OCI-M2 (cell line): ENCODE data around the gene CDAN1.
"Not testable (repeated sequence)": the region's sequence is repeated elsewhere in the genome, so short reads cannot be mapped to it uniquely, and the experiment has no call there.

ENCODE experiments used
- DNase-seq: peaks from one replicate; lab custom pipeline; 2025; ENCODE audit not compliant: unreplicated experiment; lab: John Stamatoyannopoulos, UW

CDAN1 gene

DNA sequence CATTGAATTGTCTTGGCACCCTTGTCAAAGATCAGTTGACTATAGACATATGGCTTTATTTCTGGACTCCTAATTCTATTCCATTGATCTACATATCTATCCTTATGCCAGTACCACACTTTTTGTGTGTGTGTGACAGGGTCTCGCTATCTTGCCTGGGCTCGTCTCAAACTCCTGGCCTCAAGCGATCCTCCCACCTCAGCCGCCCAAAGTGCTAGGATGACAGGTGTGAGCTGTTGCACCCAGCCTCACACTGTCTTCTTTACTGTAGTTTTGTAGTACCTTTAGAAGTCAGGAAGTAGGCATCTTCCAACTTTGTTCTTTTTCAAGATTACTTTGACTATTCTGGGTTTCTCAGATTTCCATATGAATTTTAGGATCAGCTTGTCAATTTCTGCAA, 24.3 kb downstream of the CDAN1 start:
- DNase-seq, result no peak

DNA sequence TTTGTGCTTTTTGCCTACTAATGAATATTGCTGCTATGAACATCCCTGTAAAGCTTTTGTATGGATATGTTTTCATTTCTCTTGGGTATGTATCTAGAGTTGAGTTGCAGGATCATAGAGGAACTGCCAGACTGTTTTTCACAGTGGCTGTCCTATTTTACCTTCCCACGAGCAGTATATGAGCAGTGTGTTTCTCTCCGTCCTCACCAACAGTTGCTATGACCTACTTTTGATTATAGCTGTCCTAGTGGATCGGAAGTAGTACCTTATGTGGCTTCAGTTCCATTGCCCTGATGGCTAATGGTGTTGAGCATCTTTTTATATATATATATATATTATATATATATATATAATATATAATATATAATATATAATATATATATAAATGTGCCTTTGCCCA, 25.2 kb downstream of the CDAN1 start:
- no peak for DNase-seq

DNA sequence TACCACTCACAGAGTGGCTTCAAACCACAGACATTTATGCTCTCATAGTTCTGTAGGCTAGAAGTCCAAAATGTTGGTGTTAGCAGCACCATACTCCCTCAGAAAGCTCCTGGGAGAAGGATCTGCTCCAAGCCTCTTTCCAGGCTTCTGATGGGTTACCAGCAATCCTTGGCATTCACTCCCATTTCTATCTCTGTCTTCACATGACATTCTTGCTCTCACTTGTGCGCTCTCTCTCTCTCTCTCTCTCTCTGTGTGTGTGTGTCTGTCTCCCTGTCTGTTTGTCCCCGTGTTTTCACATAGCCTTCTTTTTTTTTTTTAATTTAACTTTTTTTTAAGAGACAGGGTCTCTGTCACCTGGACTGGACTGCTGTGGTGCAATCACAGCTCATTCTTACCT, 26.3 kb downstream of the CDAN1 start:
- no peak for DNase-seq

DNA sequence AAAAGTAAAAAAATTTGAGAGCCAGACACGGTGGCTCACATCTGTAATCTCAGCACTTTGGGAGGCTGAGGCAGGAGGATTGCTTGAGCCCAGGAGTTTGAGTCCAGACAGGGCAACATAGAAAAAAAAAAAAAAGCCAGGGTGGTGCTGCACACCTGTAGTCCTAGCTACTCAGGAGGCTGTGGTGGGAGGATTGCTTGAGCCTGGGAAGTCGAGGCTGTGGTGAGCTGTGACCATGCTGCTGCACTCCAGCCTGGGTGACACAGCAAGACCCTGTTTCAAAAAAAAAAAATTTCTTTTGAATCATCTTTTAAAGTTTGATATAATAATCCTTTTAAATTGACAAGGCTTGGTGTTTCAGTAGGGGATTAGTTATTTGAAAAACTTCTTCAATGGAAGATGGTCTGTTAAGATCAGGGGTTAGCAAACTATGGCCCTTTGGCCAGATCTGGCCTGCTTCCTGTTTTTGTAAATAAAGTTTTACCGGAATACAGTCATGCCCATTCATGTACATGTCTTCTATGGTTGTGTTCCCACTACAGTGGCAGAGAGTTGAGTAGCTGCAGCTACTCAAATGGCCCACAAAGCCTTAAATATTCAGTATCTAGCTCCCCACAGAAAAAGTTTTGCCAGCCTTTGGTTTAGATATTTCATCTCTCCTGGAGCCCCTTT, 28.9 kb downstream of the CDAN1 start:
- no peak for DNase-seq

DNA sequence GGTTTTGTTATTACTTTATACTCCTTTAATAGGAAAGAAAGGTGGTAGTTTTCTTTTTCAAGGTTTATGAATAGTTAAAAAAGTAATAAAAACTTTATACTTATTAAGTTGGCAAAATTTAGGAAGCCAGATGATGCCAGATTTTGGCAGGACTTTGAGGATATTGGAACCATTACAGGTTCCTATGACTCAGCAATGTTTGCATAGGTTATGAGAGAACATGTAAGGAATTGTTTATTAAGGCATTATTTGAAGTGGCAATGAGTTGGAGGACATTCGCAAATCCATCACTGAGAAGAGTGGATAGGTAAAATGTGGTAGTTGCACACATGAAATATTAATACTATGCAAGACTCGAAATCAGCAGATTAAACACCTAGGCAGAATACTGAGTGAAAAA, 29.9 kb downstream of the CDAN1 start:
- DNase-seq, result no peak

DNA sequence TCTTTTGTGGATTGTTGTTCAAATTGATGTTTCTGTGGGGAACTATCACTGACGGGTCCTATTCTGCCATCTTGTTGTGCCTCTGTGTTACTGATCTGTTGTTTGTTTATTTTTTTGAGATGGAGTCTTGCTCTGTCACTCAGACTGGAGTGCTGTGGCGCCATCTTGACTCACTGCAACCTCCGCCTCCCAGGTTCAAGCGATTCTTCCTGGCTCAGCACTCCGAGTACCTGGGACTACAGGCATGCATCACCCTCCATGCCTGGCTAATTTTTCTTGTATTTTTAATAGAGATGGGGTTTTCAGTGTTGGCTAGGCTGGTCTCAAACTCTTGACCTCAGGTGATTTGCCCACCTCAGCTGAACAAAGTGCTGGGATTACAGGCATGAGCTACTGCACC, 31.6 kb downstream of the CDAN1 start:
- no peak for DNase-seq

DNA sequence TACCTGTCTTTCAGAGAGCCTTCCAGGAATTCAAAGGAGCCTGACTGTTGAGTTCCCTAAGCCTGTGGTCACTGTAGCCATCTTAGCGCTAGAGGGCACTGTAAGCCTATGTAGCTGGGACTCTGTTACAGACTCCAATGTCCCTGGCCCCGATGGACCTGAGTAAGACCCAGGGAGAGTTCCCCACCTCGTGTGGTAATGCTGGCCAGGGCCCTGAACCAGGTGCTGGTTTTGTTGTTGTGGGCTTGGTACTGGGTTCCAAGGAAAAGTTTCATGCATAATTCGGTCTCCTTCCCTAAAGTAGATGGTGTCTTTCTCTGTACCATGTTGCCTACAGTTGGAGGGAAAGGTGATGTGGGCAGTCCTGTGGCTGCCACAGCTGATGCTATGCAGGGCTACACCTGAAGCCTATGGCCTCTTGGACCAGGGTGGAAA, 32.4 kb downstream of the CDAN1 start:
- DNase-seq, result no peak

DNA sequence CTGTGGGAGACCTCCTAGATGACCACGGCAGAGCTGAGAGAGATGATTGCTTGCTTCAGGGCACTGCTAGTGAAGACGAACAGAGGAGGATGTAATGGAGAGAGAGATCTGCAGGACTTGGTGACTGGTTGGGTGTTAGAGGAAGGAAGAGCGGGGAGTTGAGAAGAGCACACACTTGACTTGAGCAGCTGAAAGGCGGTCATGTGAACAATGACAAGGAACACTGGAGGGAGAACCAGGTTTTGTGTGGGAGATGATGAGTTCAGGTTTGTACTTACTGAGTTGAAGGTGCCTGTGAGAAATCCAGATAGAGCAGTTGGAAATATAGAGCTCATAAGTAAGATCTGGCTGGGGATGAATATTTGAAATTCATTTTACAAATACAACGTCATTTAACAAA, 40.3 kb downstream of the CDAN1 start:
- no peak for DNase-seq

DNA sequence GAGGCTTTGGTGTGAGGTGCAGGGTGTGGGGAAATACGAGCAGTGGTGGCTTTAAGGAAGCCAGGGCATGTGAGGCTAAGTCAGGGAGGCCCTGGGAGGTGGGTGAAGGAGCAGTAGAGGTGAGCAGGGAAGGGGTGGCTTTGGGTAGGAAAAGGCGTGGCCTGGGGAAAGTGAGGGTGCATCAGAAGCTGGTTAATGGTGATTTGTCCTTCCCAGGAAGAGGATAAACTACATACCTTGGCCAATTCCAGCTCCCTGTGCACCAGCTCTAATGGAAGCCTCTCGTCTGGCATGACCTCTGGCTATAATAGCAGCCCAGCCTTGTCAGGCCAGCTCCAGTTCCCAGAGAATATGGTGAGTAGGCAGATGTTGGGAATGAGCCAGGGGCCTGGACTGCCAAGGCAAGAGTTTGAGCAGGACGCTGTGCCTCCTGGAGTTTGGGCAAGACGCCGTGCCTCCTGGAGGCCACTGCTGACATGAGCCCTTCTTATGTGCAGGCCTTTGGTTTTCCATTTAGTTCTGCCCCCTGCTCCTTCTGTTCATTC, 41.3 kb downstream of the CDAN1 start:
- DNase-seq, result no peak

DNA sequence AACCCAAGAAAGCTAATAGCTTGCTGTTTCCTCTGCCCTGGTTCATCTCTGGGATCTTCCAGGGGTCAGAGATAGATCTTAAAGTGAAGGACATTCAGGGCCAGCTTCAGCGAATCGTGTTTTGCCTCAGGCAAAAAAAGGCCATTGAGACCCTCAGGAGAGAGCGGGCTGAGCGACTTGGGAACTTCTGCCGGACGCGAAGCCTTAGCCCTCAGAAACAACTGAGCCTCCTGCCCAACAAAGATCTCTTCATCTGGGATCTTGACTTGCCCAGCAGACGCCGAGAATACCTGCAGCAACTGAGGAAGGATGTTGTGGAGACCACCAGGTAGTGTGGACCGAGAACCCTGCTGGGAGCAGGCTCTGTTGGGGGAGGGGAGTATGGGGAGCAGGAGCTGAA, 42.5 kb downstream of the CDAN1 start:
- DNase-seq, result no peak

DNA sequence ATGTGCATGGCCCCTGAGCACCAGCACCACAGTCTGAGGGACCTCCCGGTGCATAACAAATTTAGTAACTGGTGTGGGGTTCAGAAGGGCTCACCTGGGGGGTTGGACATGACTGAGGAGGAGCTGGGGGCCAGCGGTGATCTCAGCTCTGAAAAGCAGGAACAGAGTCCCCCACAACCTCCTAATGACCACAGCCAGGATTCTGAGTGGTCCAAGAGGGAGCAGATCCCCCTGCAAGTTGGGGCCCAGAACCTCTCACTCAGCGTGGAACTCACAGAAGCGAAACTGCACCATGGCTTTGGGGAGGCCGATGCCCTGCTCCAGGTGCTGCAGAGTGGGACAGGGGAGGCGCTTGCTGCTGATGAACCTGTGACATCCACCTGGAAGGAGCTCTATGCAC, 43.0 kb downstream of the CDAN1 start:
- DNase-seq, result no peak

DNA sequence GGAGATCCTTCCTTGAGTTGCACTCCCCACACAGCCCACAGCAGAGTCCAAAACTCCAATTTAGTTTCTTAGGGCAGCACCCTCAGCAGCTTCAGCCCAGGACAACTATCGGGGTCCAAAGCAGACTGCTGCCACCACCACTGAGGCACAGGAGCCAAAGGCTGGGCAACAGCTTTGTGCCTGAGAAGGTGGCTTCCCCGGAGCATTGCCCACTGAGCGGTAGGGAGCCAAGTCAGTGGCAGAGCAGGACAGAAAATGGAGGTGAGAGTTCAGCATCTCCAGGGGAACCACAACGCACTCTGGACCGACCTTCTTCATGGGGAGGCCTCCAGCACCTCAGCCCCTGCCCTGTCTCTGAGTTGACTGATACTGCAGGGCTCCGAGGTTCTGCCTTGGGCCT, 43.4 kb downstream of the CDAN1 start:
- no peak for DNase-seq

DNA sequence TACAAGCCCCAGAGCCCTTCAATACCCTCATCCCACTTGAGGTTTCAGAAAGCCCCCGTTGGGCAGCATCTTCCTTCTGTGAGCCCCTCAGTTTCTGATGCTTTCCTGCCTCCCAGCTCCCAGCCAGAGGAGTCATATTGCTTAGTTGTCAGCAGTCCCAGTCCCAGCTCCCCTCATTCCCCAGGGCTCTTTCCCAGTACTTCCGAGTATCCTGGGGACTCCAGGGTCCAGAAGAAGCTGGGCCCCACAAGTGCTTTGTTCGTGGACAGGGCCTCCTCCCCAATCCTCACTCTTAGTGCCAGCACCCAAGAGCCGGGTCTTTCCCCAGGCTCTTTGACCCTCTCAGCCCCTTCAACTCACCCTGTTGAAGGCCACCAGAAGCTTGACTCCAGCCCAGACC, 43.9 kb downstream of the CDAN1 start:
- DNase-seq, result no peak

DNA sequence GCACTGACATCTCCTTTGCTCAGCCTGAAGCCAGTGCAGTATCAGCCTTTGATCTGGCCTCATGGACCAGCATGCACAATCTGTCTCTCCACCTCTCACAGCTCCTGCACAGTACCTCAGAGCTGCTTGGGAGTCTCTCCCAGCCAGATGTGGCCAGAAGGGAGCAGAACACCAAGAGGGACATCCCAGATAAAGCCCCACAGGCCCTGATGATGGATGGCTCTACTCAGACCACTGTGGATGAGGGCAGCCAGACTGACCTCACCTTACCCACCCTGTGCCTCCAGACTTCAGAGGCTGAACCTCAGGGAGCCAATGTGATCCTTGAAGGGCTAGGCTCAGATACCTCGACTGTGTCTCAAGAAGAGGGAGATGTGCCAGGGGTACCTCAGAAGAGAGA, 44.4 kb downstream of the CDAN1 start:
- DNase-seq, result no peak

DNA sequence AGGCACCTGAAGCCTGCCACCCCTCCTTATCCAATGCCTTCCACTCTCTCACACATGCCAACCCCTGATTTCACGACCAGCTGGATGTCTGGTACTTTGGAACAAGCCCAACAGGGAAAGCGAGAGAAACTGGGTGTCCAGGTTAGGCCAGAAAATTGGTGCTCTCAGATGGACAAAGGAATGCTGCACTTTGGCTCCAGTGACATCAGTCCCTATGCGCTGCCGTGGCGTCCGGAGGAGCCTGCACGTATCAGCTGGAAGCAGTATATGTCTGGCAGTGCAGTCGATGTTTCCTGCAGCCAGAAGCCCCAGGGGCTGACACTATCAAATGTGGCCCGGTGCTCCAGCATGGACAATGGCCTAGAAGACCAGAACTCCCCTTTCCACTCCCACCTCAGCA, 45.2 kb downstream of the CDAN1 start:
- no peak for DNase-seq

DNA sequence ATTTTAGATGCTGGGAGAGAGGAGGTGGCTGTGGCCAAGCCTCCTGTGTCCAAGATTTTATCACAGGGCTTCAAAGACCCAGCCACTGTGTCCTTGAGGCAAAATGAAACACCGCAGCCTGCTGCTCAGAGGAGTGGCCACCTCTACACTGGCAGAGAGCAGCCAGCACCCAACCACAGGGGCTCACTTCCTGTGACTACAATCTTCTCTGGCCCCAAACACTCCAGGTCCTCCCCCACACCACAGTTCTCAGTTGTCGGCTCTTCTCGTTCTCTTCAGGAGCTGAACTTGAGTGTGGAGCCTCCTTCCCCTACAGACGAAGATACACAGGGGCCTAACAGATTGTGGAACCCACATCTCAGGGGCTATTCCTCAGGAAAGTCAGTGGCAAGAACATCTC, 45.6 kb downstream of the CDAN1 start:
- DNase-seq, result no peak

DNA sequence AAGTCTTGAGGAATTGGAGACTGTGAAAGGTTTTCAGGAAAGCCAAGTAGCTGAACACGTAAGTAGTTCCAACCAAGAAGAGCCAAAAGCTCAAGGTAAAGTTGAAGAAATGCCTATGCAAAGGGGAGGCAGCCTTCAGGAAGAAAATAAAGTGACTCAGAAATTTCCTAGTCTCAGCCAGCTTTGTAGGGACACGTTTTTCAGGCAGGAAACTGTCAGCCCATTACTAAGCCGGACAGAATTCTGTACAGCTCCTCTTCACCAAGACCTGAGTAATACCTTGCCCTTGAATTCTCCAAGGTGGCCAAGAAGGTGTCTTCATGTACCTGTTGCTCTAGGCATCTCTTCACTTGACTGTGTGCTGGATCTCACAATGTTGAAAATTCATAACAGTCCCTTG, 48.6 kb downstream of the CDAN1 start:
- no peak for DNase-seq

DNA sequence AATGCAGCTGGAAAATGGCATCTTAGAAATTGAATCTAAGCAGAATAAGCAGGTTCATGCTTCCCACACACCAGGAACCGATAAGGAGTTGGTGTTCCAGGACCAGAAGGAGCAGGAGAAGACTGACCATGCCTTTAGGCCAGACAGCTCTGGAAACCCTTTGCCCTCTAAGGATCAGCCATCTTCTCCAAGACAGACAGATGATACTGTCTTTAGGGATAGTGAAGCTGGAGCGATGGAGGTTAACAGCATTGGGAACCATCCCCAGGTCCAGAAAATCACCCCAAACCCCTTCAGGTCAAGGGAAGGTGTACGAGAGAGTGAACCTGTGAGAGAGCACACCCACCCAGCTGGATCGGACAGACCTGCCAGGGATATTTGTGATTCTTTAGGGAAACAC, 49.2 kb downstream of the CDAN1 start:
- no peak for DNase-seq

DNA sequence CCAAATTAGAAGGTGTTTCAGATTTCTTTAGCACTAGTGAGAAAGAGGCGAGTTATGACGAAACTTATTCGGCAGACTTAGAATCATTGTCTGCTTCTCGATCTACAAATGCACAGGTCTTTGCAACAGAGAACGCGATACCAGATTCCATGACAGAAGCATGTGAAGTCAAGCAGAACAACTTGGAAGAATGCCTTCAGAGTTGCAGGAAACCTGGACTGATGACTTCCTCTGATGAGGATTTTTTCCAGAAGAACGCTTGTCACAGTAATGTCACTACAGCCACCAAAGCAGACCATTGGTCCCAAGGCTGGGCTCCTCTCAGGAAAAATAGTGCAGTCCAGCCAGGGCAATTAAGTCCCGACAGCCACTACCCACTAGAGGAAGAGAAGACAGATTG, 50.6 kb downstream of the CDAN1 start:
- no peak for DNase-seq

DNA sequence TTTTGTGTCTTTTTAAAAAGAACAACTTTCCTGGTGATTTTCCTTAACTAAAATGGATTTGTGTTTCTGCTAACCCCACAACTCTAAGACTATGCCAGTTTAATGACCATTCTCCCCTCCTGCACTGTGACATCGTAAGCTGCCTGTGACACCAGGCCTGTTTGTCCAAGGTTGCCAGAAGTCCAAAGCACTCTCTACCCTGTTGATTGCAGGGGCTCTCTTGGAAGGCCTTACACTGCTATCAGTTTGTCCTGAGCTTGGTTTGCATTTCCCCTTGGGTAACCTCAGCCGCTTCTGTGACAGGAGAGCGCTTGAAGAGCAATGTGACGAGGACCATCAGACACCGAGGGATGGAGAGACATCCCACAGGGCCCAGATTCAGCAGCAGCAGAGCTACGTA, 55.8 kb downstream of the CDAN1 start:
- DNase-seq, result no peak

DNA sequence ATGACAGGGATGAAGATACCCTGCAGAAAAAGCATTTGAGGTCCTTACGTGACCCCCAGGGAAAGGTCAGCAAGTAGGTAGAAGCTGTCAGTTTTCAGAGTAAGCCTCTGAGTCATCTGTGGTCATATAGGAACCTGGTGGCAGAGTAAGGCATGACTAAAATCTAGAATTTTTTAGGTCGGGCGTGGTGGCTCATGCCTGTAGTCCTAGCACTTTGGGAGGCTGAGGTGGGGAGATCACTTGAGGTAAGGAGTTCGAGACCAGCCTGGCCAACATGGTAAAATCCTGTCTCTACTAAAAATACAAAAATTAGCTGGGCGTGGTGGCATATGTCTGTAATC, 56.8 kb downstream of the CDAN1 start:
- DNase-seq, result not testable (repeated sequence)

DNA sequence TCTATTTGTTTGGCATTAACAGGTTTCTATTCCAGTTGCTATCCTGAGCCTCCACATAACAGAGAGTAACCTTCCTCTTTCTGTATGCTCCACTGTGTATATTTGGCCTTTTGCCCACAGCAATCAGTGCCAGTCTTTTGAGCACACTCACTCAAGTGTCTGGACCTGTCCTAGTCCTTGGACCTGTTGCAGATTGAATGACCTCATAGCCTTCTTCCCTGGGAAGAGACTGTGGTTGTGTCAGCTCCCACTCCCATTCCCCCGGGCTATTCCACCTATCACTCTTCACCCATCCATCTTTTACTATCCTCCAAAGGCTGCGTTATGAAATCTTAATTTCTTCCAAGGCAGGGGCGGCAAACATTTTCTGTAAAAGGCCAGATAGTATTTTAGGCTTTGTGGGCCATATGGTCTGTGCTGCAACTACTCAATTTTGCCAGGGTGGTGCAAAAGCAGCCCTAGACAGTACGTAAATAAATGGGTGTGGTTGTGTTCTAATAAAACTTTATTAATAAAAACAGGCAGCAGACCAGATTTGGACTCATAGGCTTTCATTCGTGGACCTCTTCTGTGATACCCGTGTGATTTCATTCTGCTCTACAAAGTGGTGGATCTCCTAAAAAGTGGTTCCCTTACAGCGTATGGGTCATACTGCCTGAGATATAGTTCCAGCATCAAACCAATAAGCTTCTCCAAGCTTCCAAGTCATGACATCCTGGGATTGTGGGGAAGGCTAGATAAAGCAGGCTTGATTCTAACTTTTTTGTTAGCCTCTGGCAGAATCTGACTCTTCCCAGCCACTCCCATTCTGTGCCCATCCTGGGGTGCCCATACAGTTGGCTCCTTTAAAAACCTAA, 57.4 kb downstream of the CDAN1 start:
- no peak for DNase-seq

DNA sequence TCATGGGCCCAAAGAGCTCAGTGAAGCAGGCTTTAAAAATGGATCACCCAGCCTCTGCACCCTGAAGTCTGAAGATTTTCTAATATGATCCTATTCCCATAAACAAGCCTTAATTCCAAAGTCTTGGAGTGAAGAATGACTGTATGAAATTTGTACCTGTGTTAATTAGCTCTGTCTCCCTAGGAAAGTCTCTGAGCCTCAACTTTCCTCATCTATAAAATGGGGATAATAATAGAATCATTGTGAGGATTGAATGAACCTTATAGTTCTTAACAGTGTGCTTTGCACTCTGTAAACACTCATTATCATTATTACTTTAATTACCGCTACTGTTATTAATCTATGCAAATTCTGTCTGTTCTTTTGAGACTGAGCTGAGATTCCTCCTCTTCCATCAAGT, 61.9 kb downstream of the CDAN1 start:
- DNase-seq, result no peak
